Vagina (tissue), 2 donors: ENCODE data around the gene TAF3. TPM values are rescaled to one million over a fixed set of nuclear protein-coding genes. Genes with fewer than 3 reads are reported as not detected.
"Not testable (repeated sequence)": the region's sequence is repeated elsewhere in the genome, so short reads cannot be mapped to it uniquely, and the experiment has no call there.

Experiments
- DNase-seq, 2 donors: peaks; one replicate each; pipeline ENCODE4 v3.0.0-alpha.2; 2017; ENCODE audit errors: extremely low spot score in 2 of 2
- H3K27ac ChIP-seq: fragments of 200-600 bp; sonication (generic); one replicate; pipeline ENCODE4 v1.5.1; 2019
- H3K27me3 ChIP-seq: fragments of 200-600 bp; sonication (generic); one replicate; pipeline ENCODE4 v1.5.1; 2019
- H3K36me3 ChIP-seq, 2 donors: fragments of 200-600 bp; sonication (generic); one replicate each; pipeline ENCODE4 v1.5.1; 2017 to 2019
- H3K4me1 ChIP-seq: fragments of 200-600 bp; sonication (generic); one replicate; pipeline ENCODE4 v1.5.1; 2019
- H3K4me3 ChIP-seq, 2 donors: fragments of 200-600 bp; sonication (generic); 1 replicate in 1 of 2; 2 replicates in 1 of 2; pipeline ENCODE4 v1.5.1; 2016 to 2019
- H3K9me3 ChIP-seq: fragments of 200-600 bp; sonication (generic); one replicate; pipeline ENCODE4 v1.5.1; 2019
- CTCF ChIP-seq, 3 experiments: fragments of 450-650 bp in 2 of 3; fragments of 200-600 bp in 1 of 3; sonication (generic) in 1 of 3; IDR thresholded peaks; one replicate each; pipeline ENCODE4 v1.5.1; 2017 to 2019; ENCODE audit warnings: antibody characterized with exemption in 3 of 3, mild to moderate bottlenecking in 2 of 3, moderate library complexity in 2 of 3
- POLR2A ChIP-seq, 2 donors: fragments of 450-650 bp; IDR thresholded peaks; one replicate each; pipeline ENCODE4 v1.6.1; 2017; ENCODE audit warnings: antibody characterized with exemption in 2 of 2, mild to moderate bottlenecking in 2 of 2, moderate library complexity in 2 of 2
- POLR2AphosphoS5 ChIP-seq, 2 donors: sonication (generic); formaldehyde crosslinking; IDR thresholded peaks; one replicate each; pipeline ENCODE4 v1.9.0; 2017; ENCODE audit warnings: antibody characterized with exemption in 2 of 2, mild to moderate bottlenecking in 2 of 2, low read depth in 1 of 2; ENCODE audit not compliant: insufficient read depth in 1 of 2
- intact Hi-C: fragments of 100-400 bp; cut with DNase I; formaldehyde crosslinking; loops from one replicate; pipeline ENCODE4 v1.15.1; 2023
- total RNA-seq: library from RNA; depleted of rRNA; stranded (reverse); fragments of >200 nt; gene quantifications from one replicate; pipeline ENCODE4 v1.2.3, GENCODE V29; 2016

The TAF3 gene
- total RNA-seq, 1 donor from 2014 or later, result 9.8 TPM

GRCh38 chr10:7811000-7811399 lies 7.3 kb upstream of the TAF3 start:
- H3K9me3 ChIP-seq, result no peaks in the 10 kb centered on the region
- H3K27me3 ChIP-seq, result no peaks in the 10 kb centered on the region
- H3K27ac ChIP-seq, result no peak overlapping the region
- no peaks in the 10 kb centered on the region for H3K4me1 ChIP-seq
- H3K4me3 ChIP-seq, result no peak overlapping the region
- intact Hi-C loops, result no loop called here
- no peak for DNase-seq
- H3K36me3 ChIP-seq, result peaks cover 0 to 29% of the 10 kb centered on the region in 2 donors
- TF ChIP-seq POLR2AphosphoS5 (IDR thresholded peaks at IDR 0.05; ENCODE audit: insufficient read depth in 1 of 2, low read depth in 1 of 2) (no peak), POLR2A (IDR thresholded peaks at IDR 0.05) (no peak), CTCF (IDR thresholded peaks at IDR 0.05) (no peak)

GRCh38 chr10:7811743-7812142 lies 6.6 kb upstream of the TAF3 start:
- peaks cover 0 to 24% of the 10 kb centered on the region in 2 donors for H3K36me3 ChIP-seq
- H3K27me3 ChIP-seq, H3K9me3 ChIP-seq, H3K27ac ChIP-seq, H3K4me1 ChIP-seq, DNase-seq, H3K4me3 ChIP-seq, intact Hi-C loops: not testable (repeated sequence)

- H3K9me3 ChIP-seq, result no peaks in the 10 kb centered on the region
- peaks cover 0 to 7% of the 10 kb centered on the region in 2 donors for H3K36me3 ChIP-seq
- no peak for TF ChIP-seq POLR2A (IDR thresholded peaks at IDR 0.05)
- no peak for TF ChIP-seq CTCF (IDR thresholded peaks at IDR 0.05)
- TF ChIP-seq POLR2AphosphoS5 (IDR thresholded peaks at IDR 0.05; ENCODE audit: insufficient read depth in 1 of 2, low read depth in 1 of 2), result no peak
- H3K27me3 ChIP-seq, result no peaks in the 10 kb centered on the region
- H3K4me1 ChIP-seq, result peaks cover 6% of the 10 kb centered on the region
- H3K4me3 ChIP-seq, result no peak overlapping the region
- intact Hi-C loops, result no loop called here
- H3K27ac ChIP-seq, result no peak overlapping the region
- no peak for DNase-seq
Measured at GRCh38 chr10:7813481-7813880, 4.8 kb upstream of the TAF3 start.

GRCh38 chr10:7817576-7817975 lies 729 bp upstream of the TAF3 start:
- H3K27ac ChIP-seq, result no peak overlapping the region

GRCh38 chr10:7817984-7818294 lies 366 bp upstream of the TAF3 start:
- no peak overlapping the region for H3K27ac ChIP-seq
- no peaks in the 10 kb centered on the region for H3K36me3 ChIP-seq
- no peak for TF ChIP-seq POLR2A (IDR thresholded peaks at IDR 0.05)
- no peak for TF ChIP-seq CTCF (IDR thresholded peaks at IDR 0.05)
- TF ChIP-seq POLR2AphosphoS5 (IDR thresholded peaks at IDR 0.05; ENCODE audit: insufficient read depth in 1 of 2, low read depth in 1 of 2), result no peak
- peak overlapping the region; percentile 96 for H3K4me3 ChIP-seq
- no peaks in the 10 kb centered on the region for H3K9me3 ChIP-seq
- peaks cover 24% of the 10 kb centered on the region for H3K4me1 ChIP-seq
- no peak for DNase-seq
- intact Hi-C loops, result no loop called here
- no peaks in the 10 kb centered on the region for H3K27me3 ChIP-seq

More at GRCh38 chr10:7817576-7817975, 729 bp upstream of the TAF3 start:
- Histone ChIP-seq H3K9me3 (no peaks in the 10 kb centered on the region), H3K36me3 (no peaks in the 10 kb centered on the region), H3K4me1 (peaks cover 24% of the 10 kb centered on the region), H3K4me3 (peak overlapping the region; percentile 96), H3K27me3 (no peaks in the 10 kb centered on the region)
- no peak for DNase-seq
- intact Hi-C loops, result no loop called here
- TF ChIP-seq POLR2A (IDR thresholded peaks at IDR 0.05) (no peak), CTCF (IDR thresholded peaks at IDR 0.05) (no peak), POLR2AphosphoS5 (IDR thresholded peaks at IDR 0.05; ENCODE audit: insufficient read depth in 1 of 2, low read depth in 1 of 2) (no peak)

GRCh38 chr10:7819121-7819460 lies 786 bp downstream of the TAF3 start:
- no peak for TF ChIP-seq CTCF (IDR thresholded peaks at IDR 0.05)
- TF ChIP-seq POLR2AphosphoS5 (IDR thresholded peaks at IDR 0.05; ENCODE audit: insufficient read depth in 1 of 2, low read depth in 1 of 2), result no peak
- TF ChIP-seq POLR2A (IDR thresholded peaks at IDR 0.05), result no peak
- H3K4me3 ChIP-seq, result peak overlapping the region; percentile 96
- intact Hi-C loops, result no loop called here
- DNase-seq, result no peak
- H3K9me3 ChIP-seq, result no peaks in the 10 kb centered on the region
- peak overlapping the region; percentile 62 for H3K27ac ChIP-seq
- H3K36me3 ChIP-seq, result peaks cover 0 to under 1% of the 10 kb centered on the region in 2 donors
- H3K27me3 ChIP-seq, result no peaks in the 10 kb centered on the region
- peaks cover 24% of the 10 kb centered on the region for H3K4me1 ChIP-seq
